Fibroblast of lung (primary cell): ENCODE data around the gene FAT2. TPM values are rescaled to one million over a fixed set of nuclear protein-coding genes. Genes with fewer than 3 reads are reported as not detected.

Experiments
- DNase-seq, 2 donors: peaks; one replicate each; pipeline versions ENCODE4 v3.0.0 to v3.0.0-alpha.2; 2010; ENCODE audit warnings: low read depth in 2 of 2
- H2AFZ ChIP-seq: 2 replicates; pipeline ENCODE4 v1.5.1; 2012; ENCODE audit warnings: low read length, control low read depth, inconsistent platforms
- H3K27ac ChIP-seq: 2 replicates; pipeline ENCODE4 v1.5.1; 2011; ENCODE audit warnings: low read length, control low read depth; ENCODE audit not compliant: insufficient read depth
- H3K27me3 ChIP-seq: 2 replicates; pipeline ENCODE4 v1.5.1; 2011; ENCODE audit warnings: mild to moderate bottlenecking, low read length; ENCODE audit not compliant: control insufficient read depth, insufficient read depth
- H3K36me3 ChIP-seq: 2 replicates; pipeline ENCODE4 v1.5.1; 2011; ENCODE audit warnings: low read length; ENCODE audit not compliant: control insufficient read depth, insufficient read depth
- H3K4me1 ChIP-seq: 2 replicates; pipeline ENCODE4 v1.5.1; 2011; ENCODE audit warnings: low read length; ENCODE audit not compliant: control insufficient read depth, insufficient read depth; ENCODE audit errors: extremely low read depth
- H3K4me2 ChIP-seq: 2 replicates; pipeline ENCODE4 v1.5.1; 2011; ENCODE audit warnings: low read length, control low read depth; ENCODE audit not compliant: insufficient read depth; ENCODE audit errors: extremely low read depth
- H3K4me3 ChIP-seq, 4 experiments: fragments of 200-600 bp in 1 of 4; sonication (generic) in 1 of 4; replicated peaks in 1 of 4; 2 replicates each; pipeline ENCODE4 v1.5.1; 2011 to 2016; ENCODE audit warnings: low read length in 4 of 4, low read depth in 3 of 4, mild to moderate bottlenecking in 3 of 4, control low read depth in 2 of 4, inconsistent platforms in 1 of 4, mixed read lengths in 1 of 4; ENCODE audit not compliant: insufficient read depth in 1 of 4; ENCODE audit errors: control extremely low read depth in 1 of 4
- H3K79me2 ChIP-seq: 2 replicates; pipeline ENCODE4 v1.5.1; 2012; ENCODE audit warnings: mild to moderate bottlenecking, low read length, inconsistent platforms; ENCODE audit not compliant: control insufficient read depth, insufficient read depth
- H3K9ac ChIP-seq: 2 replicates; pipeline ENCODE4 v1.5.1; 2011; ENCODE audit warnings: mild to moderate bottlenecking, low read length, control low read depth; ENCODE audit not compliant: insufficient read depth
- H3K9me3 ChIP-seq: 2 replicates; pipeline ENCODE4 v1.5.1; 2012; ENCODE audit warnings: low read depth, low read length; ENCODE audit not compliant: control insufficient read depth, insufficient read depth
- H4K20me1 ChIP-seq: 2 replicates; pipeline ENCODE4 v1.5.1; 2011; ENCODE audit warnings: low read length; ENCODE audit not compliant: control insufficient read depth, insufficient read depth; ENCODE audit errors: extremely low read depth
- EZH2 ChIP-seq: IDR thresholded peaks from 2 replicates; pipeline ENCODE4 v1.5.1; 2012; ENCODE audit warnings: low read length, control low read depth, mild to moderate bottlenecking; ENCODE audit errors: missing control alignments
- polyA plus RNA-seq, 2 donors: library from polyadenylated mRNA; depleted of rRNA in 1 of 2; stranded (reverse) in 1 of 2; unstranded in 1 of 2; fragments of >200 nt; gene quantifications; 2 replicates each; pipeline ENCODE4 v1.2.1, GENCODE V29; 2011 to 2012; ENCODE audit warnings: missing spikeins in 1 of 2
- total RNA-seq: library from RNA; depleted of rRNA; stranded (reverse); fragments of >200 nt; gene quantifications from 2 replicates; pipeline ENCODE4 v1.2.1, GENCODE V29; 2014
- TF ChIP-seq, protein P1 (sequence below), 2 donors: IDR thresholded peaks in 1 of 2; conservative IDR thresholded peaks in 1 of 2; 1 replicate in 1 of 2; 2 replicates in 1 of 2; pipeline ENCODE4 v1.5.1; 2011 to 2012; ENCODE audit warnings: low read length in 2 of 2, control low read depth in 1 of 2, inconsistent platforms in 1 of 2, low read depth in 1 of 2, mild to moderate bottlenecking in 1 of 2

The FAT2 gene
- total and polyA plus RNA-seq, 2 donors (not counting 1 experiment from before 2014, with no cell fraction given): under 0.01 TPM; not detected in 1

- Histone ChIP-seq H3K27me3 (peaks cover 3% of the 10 kb centered on the region), H3K4me1 (no peaks in the 10 kb centered on the region), H3K36me3 (no peaks in the 10 kb centered on the region), H3K4me2 (no peak overlapping the region), H3K79me2 (no peaks in the 10 kb centered on the region), H3K27ac (no peak overlapping the region), H2AFZ (no peak overlapping the region), H3K9me3 (no peaks in the 10 kb centered on the region), H3K9ac (no peak overlapping the region), H3K4me3 (no peak overlapping the region), H4K20me1 (no peaks in the 10 kb centered on the region)
- no peak for TF ChIP-seq EZH2
- TF ChIP-seq, protein P1, sequence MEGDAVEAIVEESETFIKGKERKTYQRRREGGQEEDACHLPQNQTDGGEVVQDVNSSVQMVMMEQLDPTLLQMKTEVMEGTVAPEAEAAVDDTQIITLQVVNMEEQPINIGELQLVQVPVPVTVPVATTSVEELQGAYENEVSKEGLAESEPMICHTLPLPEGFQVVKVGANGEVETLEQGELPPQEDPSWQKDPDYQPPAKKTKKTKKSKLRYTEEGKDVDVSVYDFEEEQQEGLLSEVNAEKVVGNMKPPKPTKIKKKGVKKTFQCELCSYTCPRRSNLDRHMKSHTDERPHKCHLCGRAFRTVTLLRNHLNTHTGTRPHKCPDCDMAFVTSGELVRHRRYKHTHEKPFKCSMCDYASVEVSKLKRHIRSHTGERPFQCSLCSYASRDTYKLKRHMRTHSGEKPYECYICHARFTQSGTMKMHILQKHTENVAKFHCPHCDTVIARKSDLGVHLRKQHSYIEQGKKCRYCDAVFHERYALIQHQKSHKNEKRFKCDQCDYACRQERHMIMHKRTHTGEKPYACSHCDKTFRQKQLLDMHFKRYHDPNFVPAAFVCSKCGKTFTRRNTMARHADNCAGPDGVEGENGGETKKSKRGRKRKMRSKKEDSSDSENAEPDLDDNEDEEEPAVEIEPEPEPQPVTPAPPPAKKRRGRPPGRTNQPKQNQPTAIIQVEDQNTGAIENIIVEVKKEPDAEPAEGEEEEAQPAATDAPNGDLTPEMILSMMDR (conservative IDR thresholded peaks at IDR 0.05 in 1 of 2, IDR thresholded peaks at IDR 0.05 in 1 of 2; ENCODE audit: low read depth in 1 of 2, low read length in 2 of 2): no peak
- no peak for DNase-seq
Measured at GRCh38 chr5:151631941-151632340, 40.8 kb upstream of the FAT2 start.

- DNase-seq: no peak
- no peak overlapping the region for H2AFZ ChIP-seq
- no peak overlapping the region for H3K4me2 ChIP-seq
Measured at GRCh38 chr5:151630088-151630487, 39.0 kb upstream of the FAT2 start.

GRCh38 chr5:151628112-151628823, 37.1 kb upstream of the FAT2 start:
- no peaks in the 10 kb centered on the region for H3K79me2 ChIP-seq
- H3K4me3 ChIP-seq: no peak overlapping the region
- DNase-seq: peak in 1 of 2 donors; percentile 37
- TF ChIP-seq, protein P1 (conservative IDR thresholded peaks at IDR 0.05 in 1 of 2, IDR thresholded peaks at IDR 0.05 in 1 of 2; ENCODE audit: low read depth in 1 of 2, low read length in 2 of 2): no peak
- TF ChIP-seq EZH2: no peak
- H3K9ac ChIP-seq: no peak overlapping the region
- H3K4me2 ChIP-seq: no peak overlapping the region
- H3K27ac ChIP-seq: no peak overlapping the region
- no peaks in the 10 kb centered on the region for H4K20me1 ChIP-seq
- no peaks in the 10 kb centered on the region for H3K4me1 ChIP-seq
- H2AFZ ChIP-seq: no peak overlapping the region
- H3K9me3 ChIP-seq: no peaks in the 10 kb centered on the region
- no peaks in the 10 kb centered on the region for H3K36me3 ChIP-seq
- no peaks in the 10 kb centered on the region for H3K27me3 ChIP-seq

More at GRCh38 chr5:151630088-151630487, 39.0 kb upstream of the FAT2 start:
- Histone ChIP-seq H3K27ac (no peak overlapping the region), H3K9ac (no peak overlapping the region), H3K79me2 (no peaks in the 10 kb centered on the region), H3K9me3 (no peaks in the 10 kb centered on the region), H3K27me3 (no peaks in the 10 kb centered on the region), H4K20me1 (no peaks in the 10 kb centered on the region), H3K36me3 (no peaks in the 10 kb centered on the region), H3K4me1 (no peaks in the 10 kb centered on the region), H3K4me3 (no peak overlapping the region)
- TF ChIP-seq, protein P1 (conservative IDR thresholded peaks at IDR 0.05 in 1 of 2, IDR thresholded peaks at IDR 0.05 in 1 of 2; ENCODE audit: low read depth in 1 of 2, low read length in 2 of 2): no peak
- no peak for TF ChIP-seq EZH2
